Stomach smooth muscle (tissue), 2 donors: ENCODE data around the gene OR2M3.
"Not testable (repeated sequence)": the region's sequence is repeated elsewhere in the genome, so short reads cannot be mapped to it uniquely, and the experiment has no call there.

Source experiments
- H3K27ac ChIP-seq: one replicate; pipeline ENCODE4 v1.7.0; 2013; ENCODE audit warnings: mild to moderate bottlenecking, low read length, inconsistent platforms
- H3K27me3 ChIP-seq, 2 donors: one replicate each; pipeline ENCODE4 v1.7.0; 2013; ENCODE audit warnings: low read length in 2 of 2; ENCODE audit not compliant: insufficient read depth in 2 of 2, control insufficient read depth in 1 of 2
- H3K36me3 ChIP-seq, 2 donors: one replicate each; pipeline ENCODE4 v1.7.0; 2013; ENCODE audit warnings: low read length in 2 of 2; ENCODE audit not compliant: control insufficient read depth in 2 of 2, insufficient read depth in 2 of 2
- H3K4me1 ChIP-seq: one replicate; pipeline ENCODE4 v1.7.0; 2013; ENCODE audit warnings: low read length; ENCODE audit not compliant: control insufficient read depth, insufficient read depth
- H3K4me3 ChIP-seq, 2 donors: one replicate each; pipeline ENCODE4 v1.7.0; 2013; ENCODE audit warnings: low read length in 2 of 2
- H3K9ac ChIP-seq, 2 donors: one replicate each; pipeline ENCODE4 v1.7.0; 2013; ENCODE audit warnings: low read length in 2 of 2, mild to moderate bottlenecking in 1 of 2
- H3K9me3 ChIP-seq, 2 donors: one replicate each; pipeline ENCODE4 v1.7.0; 2013; ENCODE audit warnings: low read length in 2 of 2; ENCODE audit not compliant: control insufficient read depth in 2 of 2
- donor health status: healthy.
- donor health status: Pancreatic carcinoma.

The OR2M3 gene

GRCh38 chr1:248215880-248216279 lies 18.8 kb downstream of the OR2M3 start:
- Histone ChIP-seq H3K27me3 (no peaks in the 10 kb centered on the region), H3K36me3 (no peaks in the 10 kb centered on the region), H3K9me3 (peaks cover 0 to 2% of the 10 kb centered on the region in 2 donors), H3K4me3 (no peak overlapping the region), H3K4me1 (no peaks in the 10 kb centered on the region), H3K9ac (no peak overlapping the region), H3K27ac (no peak overlapping the region)

- H3K9me3 ChIP-seq, result no peaks in the 10 kb centered on the region
- no peaks in the 10 kb centered on the region for H3K4me1 ChIP-seq
These were observed 28.5 kb downstream of the OR2M3 start for GRCh38 chr1:248225537-248225936.

GRCh38 chr1:248229360-248229908 lies 32.4 kb downstream of the OR2M3 start:
- Histone ChIP-seq H3K27ac (no peak overlapping the region), H3K4me3 (no peak overlapping the region), H3K9me3 (no peaks in the 10 kb centered on the region), H3K9ac (no peak overlapping the region), H3K27me3 (no peaks in the 10 kb centered on the region), H3K4me1 (no peaks in the 10 kb centered on the region), H3K36me3 (no peaks in the 10 kb centered on the region)

More at GRCh38 chr1:248225537-248225936, 28.5 kb downstream of the OR2M3 start:
- Histone ChIP-seq H3K27ac (no peak overlapping the region), H3K9ac (no peak overlapping the region), H3K27me3 (no peaks in the 10 kb centered on the region), H3K36me3 (no peaks in the 10 kb centered on the region), H3K4me3 (no peak overlapping the region)

GRCh38 chr1:248231117-248231516 lies 34.1 kb downstream of the OR2M3 start, which contains the start of gene OR2M4:
OR2M4 (plus strand) TSS chr1:248231417; CDS start chr1:248238929, 7,512 bp downstream.
- Histone ChIP-seq H3K27ac (no peak within 1 kb of the TSS), H3K4me3 (no peak within 1 kb of the TSS), H3K9ac (no peak within 1 kb of the TSS), H3K27me3 (no peaks in the 10 kb centered on the region), H3K36me3 (no peaks in the 10 kb centered on the region), H3K9me3 (no peaks in the 10 kb centered on the region), H3K4me1 (no peaks in the 10 kb centered on the region)

GRCh38 chr1:248239478-248239877 lies 42.4 kb downstream of the OR2M3 start:
- H3K4me3 ChIP-seq, result no peak overlapping the region
- H3K36me3 ChIP-seq, result no peaks in the 10 kb centered on the region

GRCh38 chr1:248243204-248243603 lies 46.1 kb downstream of the OR2M3 start:
- no peaks in the 10 kb centered on the region for H3K36me3 ChIP-seq
- H3K4me1 ChIP-seq, result no peaks in the 10 kb centered on the region
- no peak overlapping the region for H3K9ac ChIP-seq
- H3K27me3 ChIP-seq, result peaks cover 0 to 3% of the 10 kb centered on the region in 2 donors
- no peak overlapping the region for H3K4me3 ChIP-seq
- H3K27ac ChIP-seq, result no peak overlapping the region
- H3K9me3 ChIP-seq, result no peaks in the 10 kb centered on the region

More at GRCh38 chr1:248239478-248239877, 42.4 kb downstream of the OR2M3 start:
- no peak overlapping the region for H3K27ac ChIP-seq
- peaks cover 0 to 3% of the 10 kb centered on the region in 2 donors for H3K27me3 ChIP-seq
- no peaks in the 10 kb centered on the region for H3K9me3 ChIP-seq
- H3K4me1 ChIP-seq, result no peaks in the 10 kb centered on the region
- no peak overlapping the region for H3K9ac ChIP-seq

- not testable (repeated sequence) for H3K9me3 ChIP-seq, H3K4me1 ChIP-seq, H3K4me3 ChIP-seq, H3K9ac ChIP-seq, H3K36me3 ChIP-seq, H3K27me3 ChIP-seq, H3K27ac ChIP-seq
These were observed 62.2 kb downstream of the OR2M3 start for GRCh38 chr1:248259309-248259708.
